H1 (cell line): ENCODE measurements around the gene LNX2. TPM values are rescaled to one million over a fixed set of nuclear protein-coding genes. Genes with fewer than 3 reads are reported as not detected.

Source experiments
- CTCF ChIA-PET: fragments of 300-600 bp; sonication (Branson Sonifier 250); formaldehyde crosslinking; loops from one replicate; lab custom pipeline; 2021; ENCODE audit not compliant: partially characterized antibody; lab: Charles Lee
- POLR2A ChIA-PET: fragments of 300-600 bp; sonication (Branson Sonifier 250); formaldehyde crosslinking; loops from one replicate; lab custom pipeline; 2021; ENCODE audit warnings: inconsistent platforms; ENCODE audit not compliant: partially characterized antibody; lab: Charles Lee
- DNase-seq, 2 experiments: peaks; one replicate each; pipeline versions ENCODE4 v3.0.0 to v3.0.0-alpha.2; 2010 to 2022; ENCODE audit warnings: low spot score in 2 of 2, low read depth in 1 of 2, mixed read lengths in 1 of 2
- FAIRE-seq: peaks from 2 replicates; lab custom pipeline; 2011; peaks lifted over from hg19 to GRCh38; lab: Jason Lieb, UNC
- H2AFZ ChIP-seq: 2 replicates; pipeline ENCODE4 v1.8.1; 2012; ENCODE audit warnings: low read length, inconsistent platforms
- H2AK5ac ChIP-seq: 2 replicates; pipeline ENCODE4 v1.6.1; 2013; ENCODE audit warnings: low read depth, low read length
- H2BK120ac ChIP-seq: replicated peaks from 2 replicates; pipeline ENCODE3; 2013; ENCODE audit warnings: low read depth, low read length, inconsistent platforms
- H2BK12ac ChIP-seq: 2 replicates; pipeline ENCODE4 v1.6.1; 2013; ENCODE audit warnings: low read depth, low read length
- H2BK15ac ChIP-seq: 2 replicates; pipeline ENCODE4 v1.6.1; 2013; ENCODE audit warnings: low read length
- H2BK20ac ChIP-seq: 2 replicates; pipeline ENCODE4 v1.6.1; 2013; ENCODE audit warnings: low read length
- H2BK5ac ChIP-seq: 2 replicates; pipeline ENCODE4 v1.6.1; 2013; ENCODE audit warnings: low read depth, low read length
- H3K14ac ChIP-seq: 2 replicates; pipeline ENCODE4 v1.6.1; 2013; ENCODE audit warnings: inconsistent platforms; ENCODE audit not compliant: insufficient read length
- H3K18ac ChIP-seq: 2 replicates; pipeline ENCODE4 v1.6.1; 2013; ENCODE audit warnings: low read length; ENCODE audit errors: extremely low read depth
- H3K23ac ChIP-seq: 2 replicates; pipeline ENCODE4 v1.6.1; 2013; ENCODE audit warnings: inconsistent platforms; ENCODE audit not compliant: insufficient read length
- H3K23me2 ChIP-seq: 2 replicates; pipeline ENCODE4 v1.6.1; 2013; ENCODE audit warnings: low read depth, low read length
- H3K27ac ChIP-seq: 2 replicates; pipeline ENCODE4 v1.6.1; 2011; ENCODE audit warnings: low read depth, low read length, inconsistent platforms
- H3K27me3 ChIP-seq, 4 experiments: replicated peaks in 1 of 4; 1 replicate in 1 of 4; 2 replicates in 3 of 4; pipeline versions ENCODE4 v1.6.1 to v1.8.1; 2011 to 2013; ENCODE audit warnings: low read length in 3 of 4, mild to moderate bottlenecking in 3 of 4, inconsistent platforms in 2 of 4, mixed read lengths in 2 of 4, moderate library complexity in 1 of 4; ENCODE audit not compliant: control insufficient read depth in 3 of 4, insufficient read depth in 3 of 4; ENCODE audit errors: extremely low read depth in 1 of 4
- H3K36me3 ChIP-seq, 4 experiments: 2 replicates each; pipeline versions ENCODE4 v1.6.1 to v1.8.1; 2011 to 2013; ENCODE audit warnings: mild to moderate bottlenecking in 4 of 4, low read length in 3 of 4, moderate library complexity in 2 of 4, control low read depth in 1 of 4, inconsistent platforms in 1 of 4; ENCODE audit not compliant: insufficient read depth in 4 of 4, control insufficient read depth in 2 of 4
- H3K4ac ChIP-seq: replicated peaks from 2 replicates; pipeline ENCODE3; 2013; ENCODE audit warnings: low read length, low read depth, mixed read lengths, inconsistent platforms; ENCODE audit not compliant: insufficient read length
- H3K4me1 ChIP-seq, 4 experiments: replicated peaks in 1 of 4; 1 replicate in 1 of 4; 2 replicates in 3 of 4; pipeline versions ENCODE4 v1.6.1 to v1.8.1; 2011 to 2013; ENCODE audit warnings: low read length in 3 of 4, inconsistent platforms in 2 of 4, mixed read lengths in 1 of 4; ENCODE audit not compliant: insufficient read depth in 4 of 4, control insufficient read depth in 3 of 4
- H3K4me2 ChIP-seq, 2 experiments: 2 replicates each; pipeline versions ENCODE4 v1.6.1 to v1.8.1; 2011 to 2013; ENCODE audit warnings: low read depth in 2 of 2, low read length in 2 of 2, control low read depth in 1 of 2, inconsistent platforms in 1 of 2, mild to moderate bottlenecking in 1 of 2; ENCODE audit not compliant: insufficient read depth in 1 of 2
- H3K4me3 ChIP-seq, 4 experiments: fragments of 200-600, 300-600 bp in 1 of 4; sonication (generic), shearing (Covaris generic), sonication (Bioruptor Twin) in 1 of 4; 2 replicates each; pipeline versions ENCODE4 v1.5.1 to v1.8.1; 2011 to 2016; ENCODE audit warnings: low read length in 4 of 4, low read depth in 3 of 4, control low read depth in 2 of 4, inconsistent platforms in 2 of 4, mild to moderate bottlenecking in 2 of 4, mixed read lengths in 1 of 4, moderate library complexity in 1 of 4; ENCODE audit not compliant: insufficient read depth in 2 of 4; ENCODE audit errors: extremely low read depth in 1 of 4
- H3K56ac ChIP-seq: replicated peaks from 2 replicates; pipeline ENCODE3; 2013; ENCODE audit warnings: low read depth, mild to moderate bottlenecking, mixed read lengths, low read length, inconsistent platforms; ENCODE audit not compliant: insufficient read length
- H3K79me1 ChIP-seq: 2 replicates; pipeline ENCODE4 v1.6.1; 2013; ENCODE audit warnings: low read depth, low read length, control low read depth
- H3K79me2 ChIP-seq, 2 experiments: 2 replicates each; pipeline versions ENCODE4 v1.6.1 to v1.8.1; 2012 to 2013; ENCODE audit warnings: low read length in 2 of 2, mild to moderate bottlenecking in 2 of 2, inconsistent platforms in 1 of 2; ENCODE audit not compliant: insufficient read depth in 2 of 2, control insufficient read depth in 1 of 2
- H3K9ac ChIP-seq, 4 experiments: replicated peaks in 1 of 4; 1 replicate in 1 of 4; 2 replicates in 3 of 4; pipeline versions ENCODE4 v1.6.1 to v1.8.1; 2011 to 2013; ENCODE audit warnings: low read depth in 3 of 4, low read length in 3 of 4, control low read depth in 2 of 4, mild to moderate bottlenecking in 2 of 4, moderate library complexity in 2 of 4, inconsistent platforms in 1 of 4; ENCODE audit errors: extremely low read depth in 1 of 4
- H3K9me3 ChIP-seq, 2 experiments: 2 replicates each; pipeline versions ENCODE4 v1.6.1 to v1.8.1; 2012 to 2013; ENCODE audit warnings: mild to moderate bottlenecking in 2 of 2, moderate library complexity in 2 of 2, control low read depth in 1 of 2, inconsistent platforms in 1 of 2, low read depth in 1 of 2, low read length in 1 of 2, mixed read lengths in 1 of 2; ENCODE audit not compliant: insufficient read depth in 2 of 2
- H4K20me1 ChIP-seq, 2 experiments: replicated peaks in 1 of 2; 2 replicates each; pipeline versions ENCODE3 to v1.8.1; 2011 to 2013; ENCODE audit warnings: inconsistent platforms in 2 of 2, low read length in 2 of 2, mild to moderate bottlenecking in 1 of 2; ENCODE audit not compliant: insufficient read depth in 2 of 2, control insufficient read depth in 1 of 2
- H4K5ac ChIP-seq: 2 replicates; pipeline ENCODE4 v1.6.1; 2013; ENCODE audit warnings: low read length, low read depth, mixed read lengths, inconsistent platforms; ENCODE audit not compliant: insufficient read length
- H4K8ac ChIP-seq: 2 replicates; pipeline ENCODE4 v1.8.0; 2013; ENCODE audit warnings: mild to moderate bottlenecking, moderate library complexity, low read length, inconsistent platforms; ENCODE audit not compliant: insufficient read depth; ENCODE audit errors: extremely low read depth
- H4K91ac ChIP-seq: replicated peaks from 2 replicates; pipeline ENCODE3; 2013; ENCODE audit warnings: low read length, mixed read lengths, inconsistent platforms; ENCODE audit not compliant: insufficient read length
- RFX5 ChIP-seq: IDR thresholded peaks from 2 replicates; pipeline ENCODE4 v1.6.1; 2011; ENCODE audit warnings: low read depth, low read length, improper control_type of control experiment, borderline replicate concordance
- SP1 ChIP-seq: IDR thresholded peaks from 2 replicates; pipeline ENCODE4 v1.6.1; 2011; ENCODE audit warnings: low read depth, low read length
- WGBS, 2 experiments: shearing (Covaris generic) in 1 of 2; methylation state at CpG; one replicate each; pipeline versions ENCODE4 v1.1.6 to v1.1.7; 2013 to 2015; ENCODE audit warnings: low lambda C conversion rate in 2 of 2, mixed read lengths in 2 of 2, inconsistent platforms in 1 of 2, low coverage in 1 of 2, missing lambda C conversion rate in 1 of 2; ENCODE audit not compliant: insufficient replicate concordance in 2 of 2, insufficient coverage in 1 of 2, insufficient read length in 1 of 2; ENCODE audit errors: extremely low coverage in 1 of 2, missing lambda C conversion rate in 1 of 2; 5-methylcytosine and 5-hydroxymethylcytosine counted together
- polyA plus RNA-seq, 7 experiments: library from polyadenylated mRNA; depleted of rRNA in 3 of 7; stranded (reverse) in 5 of 7; unstranded in 2 of 7; fragments of >200 nt in 5 of 7; fragments of 200-250 nt in 2 of 7; gene quantifications; 1 replicate in 5 of 7; 2 replicates in 1 of 7; 4 replicates in 1 of 7; pipeline versions ENCODE4 v1.2.1 to v1.2.3, GENCODE V29; 2011 to 2013; ENCODE audit warnings: missing spikeins in 2 of 7, mixed read lengths in 2 of 7
- total RNA-seq: library from RNA; stranded (reverse); fragmentation: NEBNext Ultra II Directional; extraction: Animal tissue kit (Norgen Biotek cat#: 25700); gene quantifications from 2 replicates; pipeline ENCODE4 v1.2.1, GENCODE V29; 2021

LNX2 gene
- total and polyA plus RNA-seq, 2 of the 8 experiments (the other 6 are each of a cell fraction or from before 2014, with no cell fraction given): 6.4 to 13.9 TPM

DNA sequence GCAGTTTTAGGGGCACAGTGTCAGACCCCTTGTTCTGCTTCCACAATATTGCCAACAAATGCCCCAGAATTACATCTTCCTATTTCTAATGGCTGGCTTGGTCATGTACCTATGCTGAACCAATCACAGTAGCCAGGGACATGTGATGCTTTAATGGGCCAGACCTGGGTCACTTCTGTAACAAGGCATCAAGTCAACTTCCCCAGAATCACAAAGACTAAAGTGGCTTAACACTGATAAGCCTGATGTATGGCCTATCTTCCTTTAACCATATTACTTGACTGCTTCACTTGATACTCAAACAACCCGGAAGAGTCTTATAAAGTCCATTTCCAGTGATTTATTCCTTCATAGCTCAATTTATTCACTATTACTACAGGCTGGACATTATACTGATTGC is 19.6 kb downstream of the LNX2 start:
- H2AK5ac ChIP-seq: no peak overlapping the region
- CTCF ChIA-PET: interaction anchor here (0.6 to 1.5 kb wide), 2 partner anchors 12 to 994 kb away, joined by 3 read pairs; no protein-coding TSS in a partner anchor
- FAIRE-seq: no peak

More for the DNA sequence above, 19.6 kb downstream of the LNX2 start:
- H2AFZ ChIP-seq: no peak overlapping the region
- H3K9ac ChIP-seq: no peak overlapping the region
- TF ChIP-seq SP1 (no peak), RFX5 (no peak)
- TF ChIP-seq, all 59 proteins: peak for 0
- Histone ChIP-seq H3K36me3 (no peaks in the 10 kb centered on the region), H4K5ac (no peak overlapping the region), H2BK5ac (no peak overlapping the region), H3K79me2 (peaks cover 0 to 78% of the 10 kb centered on the region in 2 experiments; a peak in 3 of 4 replicates), H2BK15ac (no peak overlapping the region), H3K4me3 (no peak overlapping the region), H3K9me3 (no peaks in the 10 kb centered on the region), H3K4me2 (no peak overlapping the region), H3K27me3 (no peaks in the 10 kb centered on the region), H3K14ac (no peak overlapping the region), H4K20me1 (peaks cover 0 to 8% of the 10 kb centered on the region in 2 experiments), H3K56ac (no peak overlapping the region), H2BK120ac (no peak overlapping the region), H2BK20ac (no peak overlapping the region), H3K23ac (no peak overlapping the region), H3K18ac (no peak overlapping the region), H4K8ac (no peak overlapping the region), H3K79me1 (0 out of 2 replicates have a peak, but pooled peaks cover 5% of the 10 kb centered on the region), H3K27ac (no peak overlapping the region), H2BK12ac (no peak overlapping the region), H3K4ac (no peak overlapping the region), H3K4me1 (peaks cover 0 to 3% (median 1%) of the 10 kb centered on the region in 4 experiments; a peak in 3 of 7 replicates), H4K91ac (no peak overlapping the region), H3K23me2 (no peaks in the 10 kb centered on the region)
- 81% methylated on average over 1 of the region's 1 CpG; no CpG with 5 or more reads in 1 of the 2 experiments for WGBS, 2 experiments
- POLR2A ChIA-PET: interaction anchor here (1.9 kb wide), 1 partner anchor 20 kb away, joined by 6 read pairs; the partner anchor contains the start of gene LNX2
- no peak for DNase-seq
